Tibial nerve (tissue), 4 donors: ENCODE results near the gene NKD2. TPM values are rescaled to one million over a fixed set of nuclear protein-coding genes. Genes with fewer than 3 reads are reported as not detected.

Experiments used
- DNase-seq, 2 donors: peaks; one replicate each; pipeline ENCODE4 v3.0.0-alpha.2; 2019; ENCODE audit warnings: low spot score in 2 of 2
- H3K27ac ChIP-seq, 4 donors: fragments of 200-600 bp; sonication (generic) in 3 of 4; one replicate each; pipeline ENCODE4 v1.5.1; 2017 to 2019; ENCODE audit warnings: mild to moderate bottlenecking in 1 of 4
- H3K27me3 ChIP-seq, 2 donors: fragments of 200-600 bp; sonication (generic) in 1 of 2; one replicate each; pipeline versions ENCODE4 v1.5.1 to v1.6.0; 2017 to 2019
- H3K36me3 ChIP-seq, 3 donors: fragments of 200-600 bp; sonication (generic); one replicate each; pipeline ENCODE4 v1.5.1; 2018 to 2019
- H3K4me1 ChIP-seq, 4 donors: fragments of 200-600 bp; sonication (generic) in 3 of 4; one replicate each; pipeline ENCODE4 v1.5.1; 2017 to 2019
- H3K4me3 ChIP-seq, 4 donors: fragments of 200-600 bp; sonication (generic) in 3 of 4; one replicate each; pipeline ENCODE4 v1.5.1; 2017 to 2019; ENCODE audit warnings: mild to moderate bottlenecking in 1 of 4, moderate library complexity in 1 of 4
- H3K9me3 ChIP-seq, 4 donors: fragments of 200-600 bp; sonication (generic) in 3 of 4; one replicate each; pipeline ENCODE4 v1.5.1; 2017 to 2019
- EP300 ChIP-seq, 2 donors: sonication (generic); formaldehyde crosslinking; IDR thresholded peaks; one replicate each; pipeline ENCODE4 v1.6.1; 2017; ENCODE audit warnings: antibody characterized with exemption in 2 of 2, mild to moderate bottlenecking in 1 of 2
- POLR2A ChIP-seq, 2 donors: fragments of 450-650 bp; IDR thresholded peaks; one replicate each; pipeline ENCODE4 v1.6.1; 2017; ENCODE audit warnings: antibody characterized with exemption in 2 of 2, mild to moderate bottlenecking in 2 of 2, moderate library complexity in 2 of 2
- WGBS, 2 donors: methylation state at CpG; one replicate each; pipeline ENCODE4 v1.1.5; 2018; 5-methylcytosine and 5-hydroxymethylcytosine counted together
- total RNA-seq, 4 donors: library from RNA; depleted of rRNA; stranded (reverse); fragments of >200 nt; gene quantifications; one replicate each; pipeline ENCODE4 v1.1.0, GENCODE V29; 2016
- TF ChIP-seq, protein P1 (sequence below), 5 experiments: fragments of 200-600 bp in 3 of 5; fragments of 450-650 bp in 2 of 5; sonication (generic) in 3 of 5; IDR thresholded peaks; one replicate each; pipeline ENCODE4 v1.5.1; 2016 to 2019; ENCODE audit warnings: antibody characterized with exemption in 5 of 5, mild to moderate bottlenecking in 3 of 5, moderate library complexity in 2 of 5

The NKD2 gene
- total RNA-seq, 4 donors from 2014 or later, result 0.60 to 4.7 TPM; not detected in 2

DNA sequence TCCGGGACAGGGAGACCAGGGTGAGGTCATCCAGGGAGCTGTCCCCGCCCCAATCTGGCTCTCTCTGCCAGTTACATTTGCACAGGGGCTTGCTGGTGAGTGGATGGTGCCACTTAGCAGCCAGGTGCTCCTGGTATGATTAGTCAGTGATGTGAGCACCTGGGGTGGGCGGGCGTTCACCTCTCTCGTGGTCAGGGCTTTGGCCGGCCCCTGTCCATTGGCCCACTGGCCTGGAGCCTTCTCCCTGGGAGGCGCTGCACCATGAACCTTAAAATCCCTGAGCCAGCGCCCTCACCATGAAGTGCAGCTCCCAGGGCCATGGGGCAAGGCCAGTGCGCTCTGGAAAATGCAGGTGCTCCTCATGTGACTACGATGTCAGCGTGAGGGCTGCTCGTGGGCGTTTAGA, 2.0 kb downstream of the NKD2 start:
- peaks cover 0 to 28% (median 10%) of the 10 kb centered on the region in 4 donors for H3K4me1 ChIP-seq
- H3K4me3 ChIP-seq, result no peak overlapping the region
- H3K27ac ChIP-seq, result no peak overlapping the region
- no peaks in the 10 kb centered on the region for H3K9me3 ChIP-seq
- 74 to 77% methylated on average over 9 to 12 of the region's 13 CpGs for WGBS, 2 donors
- no peaks in the 10 kb centered on the region for H3K36me3 ChIP-seq
- H3K27me3 ChIP-seq, result peaks cover 2 to 36% of the 10 kb centered on the region in 2 donors
- DNase-seq, result no peak
- TF ChIP-seq EP300 (IDR thresholded peaks at IDR 0.05) (no peak), POLR2A (IDR thresholded peaks at IDR 0.05) (no peak)
- TF ChIP-seq, protein P1, sequence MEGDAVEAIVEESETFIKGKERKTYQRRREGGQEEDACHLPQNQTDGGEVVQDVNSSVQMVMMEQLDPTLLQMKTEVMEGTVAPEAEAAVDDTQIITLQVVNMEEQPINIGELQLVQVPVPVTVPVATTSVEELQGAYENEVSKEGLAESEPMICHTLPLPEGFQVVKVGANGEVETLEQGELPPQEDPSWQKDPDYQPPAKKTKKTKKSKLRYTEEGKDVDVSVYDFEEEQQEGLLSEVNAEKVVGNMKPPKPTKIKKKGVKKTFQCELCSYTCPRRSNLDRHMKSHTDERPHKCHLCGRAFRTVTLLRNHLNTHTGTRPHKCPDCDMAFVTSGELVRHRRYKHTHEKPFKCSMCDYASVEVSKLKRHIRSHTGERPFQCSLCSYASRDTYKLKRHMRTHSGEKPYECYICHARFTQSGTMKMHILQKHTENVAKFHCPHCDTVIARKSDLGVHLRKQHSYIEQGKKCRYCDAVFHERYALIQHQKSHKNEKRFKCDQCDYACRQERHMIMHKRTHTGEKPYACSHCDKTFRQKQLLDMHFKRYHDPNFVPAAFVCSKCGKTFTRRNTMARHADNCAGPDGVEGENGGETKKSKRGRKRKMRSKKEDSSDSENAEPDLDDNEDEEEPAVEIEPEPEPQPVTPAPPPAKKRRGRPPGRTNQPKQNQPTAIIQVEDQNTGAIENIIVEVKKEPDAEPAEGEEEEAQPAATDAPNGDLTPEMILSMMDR (IDR thresholded peaks at IDR 0.05), result no peak

DNA sequence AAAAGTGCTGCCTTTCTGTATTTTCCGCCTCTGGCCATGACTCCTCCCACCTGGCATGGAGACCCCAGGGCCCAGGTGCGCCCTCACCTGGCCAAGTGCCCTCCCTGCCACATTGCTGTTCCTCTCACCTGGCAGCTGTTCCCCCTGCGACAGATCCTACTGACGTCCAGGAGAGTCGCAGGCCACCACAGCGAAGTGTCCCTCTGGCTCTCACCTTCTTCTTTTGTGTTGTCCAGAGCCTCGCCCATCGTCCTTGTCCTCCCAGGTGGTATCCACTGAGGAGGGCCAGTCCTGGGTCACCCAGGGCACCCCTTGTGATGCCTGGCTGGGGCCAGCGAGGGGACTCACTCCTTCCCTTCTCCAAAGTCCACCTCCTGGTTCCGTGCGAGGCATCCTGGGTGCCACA, 2.6 kb downstream of the NKD2 start:
- peaks cover 2 to 35% of the 10 kb centered on the region in 2 donors for H3K27me3 ChIP-seq
- H3K4me3 ChIP-seq, result no peak overlapping the region
- H3K36me3 ChIP-seq, result no peaks in the 10 kb centered on the region
- no peak overlapping the region for H3K27ac ChIP-seq
- DNase-seq, result no peak
- WGBS, 2 donors, result 76 to 85% methylated on average over 11 of the region's 11 CpGs
- TF ChIP-seq, protein P1 (IDR thresholded peaks at IDR 0.05), result no peak
- no peak for TF ChIP-seq EP300 (IDR thresholded peaks at IDR 0.05)
- no peak for TF ChIP-seq POLR2A (IDR thresholded peaks at IDR 0.05)
- no peaks in the 10 kb centered on the region for H3K9me3 ChIP-seq
- peaks cover 0 to 31% (median 10%) of the 10 kb centered on the region in 4 donors for H3K4me1 ChIP-seq

DNA sequence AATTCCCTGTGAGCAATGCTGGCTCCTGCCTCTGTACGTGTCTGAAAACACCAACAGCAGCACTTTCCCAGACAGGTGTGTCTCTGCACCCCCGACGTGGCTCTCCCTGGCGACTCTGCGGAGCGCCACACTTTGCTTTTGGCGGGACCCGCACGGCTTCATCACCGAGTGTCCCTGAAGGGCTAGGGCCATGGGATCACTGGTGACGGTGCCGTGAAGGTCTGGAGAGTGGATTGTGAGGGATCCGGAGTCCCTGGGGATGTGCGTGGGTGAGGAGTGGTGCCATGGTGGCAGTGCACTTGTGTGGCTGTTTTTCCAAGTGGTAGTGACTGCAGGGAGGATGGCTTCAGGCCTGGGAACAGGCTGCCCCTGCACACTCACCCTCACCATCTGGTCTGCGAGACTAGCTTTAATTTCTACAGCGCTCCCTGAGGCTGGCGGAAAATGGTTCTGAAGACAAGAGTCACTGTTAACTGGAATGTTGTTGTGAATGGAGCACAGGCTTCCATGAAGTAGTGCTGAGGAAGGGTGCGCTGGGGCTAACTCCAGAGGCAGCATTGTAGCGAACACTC, 3.2 kb downstream of the NKD2 start:
- WGBS, 2 donors, result 84 to 87% methylated on average over 19 of the region's 19 CpGs
- TF ChIP-seq POLR2A (IDR thresholded peaks at IDR 0.05) (no peak), EP300 (IDR thresholded peaks at IDR 0.05) (no peak)
- TF ChIP-seq, protein P1 (IDR thresholded peaks at IDR 0.05), result no peak
- no peak for DNase-seq
- H3K27me3 ChIP-seq, result peaks cover 2 to 35% of the 10 kb centered on the region in 2 donors
- peaks cover 0 to 31% (median 10%) of the 10 kb centered on the region in 4 donors for H3K4me1 ChIP-seq
- H3K36me3 ChIP-seq, result no peaks in the 10 kb centered on the region
- H3K4me3 ChIP-seq, result no peak overlapping the region
- H3K27ac ChIP-seq, result no peak overlapping the region
- H3K9me3 ChIP-seq, result no peaks in the 10 kb centered on the region

DNA sequence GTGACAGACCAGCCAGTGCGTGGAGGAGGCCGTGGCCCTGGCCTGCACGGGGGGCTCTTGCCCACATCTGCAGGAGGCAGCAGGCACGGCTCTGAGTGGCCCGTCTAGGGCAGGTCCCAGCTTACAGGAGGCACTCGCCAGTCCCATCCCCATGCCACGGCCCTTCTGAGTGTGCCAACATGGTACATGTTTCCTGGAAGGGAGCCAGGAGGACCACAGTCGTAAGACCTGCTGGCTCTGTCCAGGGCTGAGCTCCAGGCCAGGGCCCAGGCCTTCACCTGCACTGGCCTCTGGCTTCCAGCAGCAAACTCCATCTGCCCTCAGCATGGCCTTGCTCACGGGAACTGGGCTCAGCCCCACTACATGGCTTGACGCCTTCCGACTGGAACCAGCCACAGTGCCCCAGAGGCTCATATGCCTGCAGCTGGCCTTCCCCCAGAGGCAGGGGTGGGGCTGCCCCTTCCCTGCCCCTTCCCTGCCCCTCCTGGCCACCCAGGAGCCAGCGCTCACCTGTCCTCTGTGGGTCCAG, 3.8 kb downstream of the NKD2 start:
- H3K27ac ChIP-seq, result no peak overlapping the region
- TF ChIP-seq, protein P1 (IDR thresholded peaks at IDR 0.05), result no peak
- no peak for TF ChIP-seq EP300 (IDR thresholded peaks at IDR 0.05)
- no peak for TF ChIP-seq POLR2A (IDR thresholded peaks at IDR 0.05)
- H3K4me1 ChIP-seq, result peaks cover 0 to 31% (median 10%) of the 10 kb centered on the region in 4 donors
- no peaks in the 10 kb centered on the region for H3K36me3 ChIP-seq
- no peaks in the 10 kb centered on the region for H3K9me3 ChIP-seq
- no peak for DNase-seq
- H3K4me3 ChIP-seq, result no peak overlapping the region
- H3K27me3 ChIP-seq, result peaks cover 2 to 35% of the 10 kb centered on the region in 2 donors
- 84 to 85% methylated on average over 6 to 11 of the region's 12 CpGs for WGBS, 2 donors

DNA sequence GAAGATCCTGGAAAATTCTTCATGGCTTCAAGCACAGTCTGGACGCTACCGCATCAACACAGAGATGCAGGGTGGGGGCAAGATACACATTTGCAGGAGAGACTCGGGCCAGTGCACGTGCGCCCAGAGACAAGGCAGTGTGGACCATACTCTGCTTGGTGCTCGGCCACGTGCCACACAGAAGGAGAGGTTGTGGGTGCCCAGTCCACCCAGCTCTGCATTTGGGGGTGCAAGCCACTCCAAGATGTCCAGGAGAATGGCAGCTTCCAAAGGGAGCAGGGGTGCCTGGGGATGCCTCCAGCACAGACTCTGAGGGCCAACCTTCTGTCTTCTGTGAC, 4.3 kb downstream of the NKD2 start:
- no peaks in the 10 kb centered on the region for H3K36me3 ChIP-seq
- no peaks in the 10 kb centered on the region for H3K9me3 ChIP-seq
- WGBS, 2 donors, result 93 to 98% methylated on average over 7 of the region's 7 CpGs
- H3K27ac ChIP-seq, result no peak overlapping the region
- no peak overlapping the region for H3K4me3 ChIP-seq
- H3K27me3 ChIP-seq, result peaks cover 2 to 35% of the 10 kb centered on the region in 2 donors
- no peak for DNase-seq
- peaks cover 0 to 29% (median 10%) of the 10 kb centered on the region in 4 donors for H3K4me1 ChIP-seq
- TF ChIP-seq POLR2A (IDR thresholded peaks at IDR 0.05) (no peak), EP300 (IDR thresholded peaks at IDR 0.05) (no peak)
- TF ChIP-seq, protein P1 (IDR thresholded peaks at IDR 0.05), result no peak
